Hepatocyte (in vitro differentiated cells): Measurements from ENCODE around the gene POT1. TPM values are rescaled to one million over a fixed set of nuclear protein-coding genes. Genes with fewer than 3 reads are reported as not detected.

Experiments used
- DNase-seq: peaks from one replicate; pipeline ENCODE4 v3.0.0-alpha.2; 2016; ENCODE audit warnings: low spot score
- H2AFZ ChIP-seq: fragments of 200-600 bp; sonication (generic); 2 replicates; pipeline ENCODE4 v1.6.0; 2016; ENCODE audit warnings: antibody characterized with exemption, mild to moderate bottlenecking
- H3K27ac ChIP-seq: fragments of 200-600 bp; sonication (generic); 2 replicates; pipeline ENCODE4 v1.5.1; 2016; ENCODE audit warnings: mild to moderate bottlenecking
- H3K27me3 ChIP-seq: fragments of 200-600 bp; sonication (generic); 2 replicates; pipeline ENCODE4 v1.6.1; 2016
- H3K36me3 ChIP-seq: fragments of 200-600 bp; sonication (generic); replicated peaks from 2 replicates; pipeline ENCODE4 v1.5.1; 2016; ENCODE audit warnings: low read depth; ENCODE audit not compliant: insufficient read depth
- H3K4me1 ChIP-seq: fragments of 200-600 bp; sonication (generic); 2 replicates; pipeline ENCODE4 v1.5.1; 2016; ENCODE audit warnings: mild to moderate bottlenecking, moderate library complexity; ENCODE audit not compliant: insufficient read depth
- H3K4me2 ChIP-seq: fragments of 200-600 bp; sonication (generic); 2 replicates; pipeline ENCODE4 v1.6.0; 2016
- H3K4me3 ChIP-seq: fragments of 200-600 bp; sonication (generic); 2 replicates; pipeline ENCODE4 v1.5.1; 2016; ENCODE audit warnings: mild to moderate bottlenecking
- H3K79me2 ChIP-seq: fragments of 200-600 bp; sonication (generic); 2 replicates; pipeline ENCODE4 v1.6.0; 2017; ENCODE audit warnings: mild to moderate bottlenecking
- H3K9me2 ChIP-seq: fragments of 200-600 bp; sonication (generic); replicated peaks from 2 replicates; pipeline ENCODE4 v1.6.0; 2017; ENCODE audit warnings: mild to moderate bottlenecking; ENCODE audit not compliant: insufficient read depth
- H3K9me3 ChIP-seq: fragments of 200-600 bp; sonication (generic); 2 replicates; pipeline ENCODE4 v1.5.1; 2016; ENCODE audit warnings: low read depth, mild to moderate bottlenecking
- H4K20me1 ChIP-seq: fragments of 200-600 bp; sonication (generic); 2 replicates; pipeline ENCODE4 v1.6.0; 2016; ENCODE audit warnings: mild to moderate bottlenecking; ENCODE audit not compliant: insufficient read depth, poor library complexity, severe bottlenecking
- EZH2 ChIP-seq: fragments of 200-600 bp; sonication (generic); IDR thresholded peaks from 2 replicates; pipeline ENCODE4 v1.6.1; 2016; ENCODE audit warnings: antibody characterized with exemption, mild to moderate bottlenecking, borderline replicate concordance
- EZH2phosphoT487 ChIP-seq: fragments of 200-600 bp; sonication (generic); IDR thresholded peaks from one replicate; pipeline ENCODE4 v1.6.1; 2018; ENCODE audit warnings: antibody characterized with exemption, mild to moderate bottlenecking, low read depth, moderate library complexity; ENCODE audit not compliant: unreplicated experiment, severe bottlenecking
- WGBS: methylation state at CpG from one replicate; pipeline ENCODE4 v1.1.6; 2016; ENCODE audit warnings: low lambda C conversion rate; ENCODE audit errors: missing lambda C conversion rate; 5-methylcytosine and 5-hydroxymethylcytosine counted together
- polyA plus RNA-seq: library from polyadenylated mRNA; unstranded; fragments of >200 nt; fragmentation: Nextera tagmentation; extraction: Ambion mirVana; gene quantifications from 2 replicates; pipeline ENCODE4 v1.2.1, GENCODE V29; 2016
- total RNA-seq: library from RNA; depleted of rRNA; stranded (reverse); fragments of >200 nt; gene quantifications from 2 replicates; pipeline ENCODE4 v1.2.3, GENCODE V29; 2014
- TF ChIP-seq, protein P1 (sequence below): fragments of 200-600 bp; sonication (generic); IDR thresholded peaks from 2 replicates; pipeline ENCODE4 v1.5.1; 2016; ENCODE audit warnings: antibody characterized with exemption, mild to moderate bottlenecking; ENCODE audit not compliant: poor library complexity

Gene POT1
- total and polyA plus RNA-seq, 2 experiments from 2014 or later = 7.8 to 21.2 TPM

DNA sequence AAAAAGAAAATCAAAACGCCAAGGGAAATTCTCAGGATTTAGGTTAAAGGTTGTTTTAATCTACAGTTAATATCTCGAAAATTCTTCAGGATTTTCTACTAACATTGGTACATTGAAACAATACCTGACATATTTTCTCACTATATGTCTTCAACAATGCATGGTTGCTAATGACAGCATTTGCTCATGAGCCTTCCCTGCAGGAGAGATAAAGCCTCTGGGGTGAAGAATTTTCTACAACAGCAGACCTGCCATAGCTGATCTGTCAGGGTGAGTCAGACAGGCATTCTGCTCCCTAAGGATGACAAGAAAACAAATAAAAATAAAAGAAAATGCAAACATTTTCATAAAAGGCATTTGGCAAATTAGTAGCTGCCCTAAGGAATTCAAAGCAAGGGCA is 152.4 kb downstream of the POT1 start:
- Histone ChIP-seq H3K79me2 (no peaks in the 10 kb centered on the region), H3K4me3 (no peak overlapping the region), H3K27me3 (peaks cover 5% of the 10 kb centered on the region), H3K4me1 (no peaks in the 10 kb centered on the region), H4K20me1 (no peaks in the 10 kb centered on the region), H3K36me3 (no peaks in the 10 kb centered on the region), H3K4me2 (no peak overlapping the region), H3K27ac (no peak overlapping the region), H2AFZ (no peak overlapping the region), H3K9me3 (no peaks in the 10 kb centered on the region), H3K9me2 (no peaks in the 10 kb centered on the region)
- TF ChIP-seq, protein P1, sequence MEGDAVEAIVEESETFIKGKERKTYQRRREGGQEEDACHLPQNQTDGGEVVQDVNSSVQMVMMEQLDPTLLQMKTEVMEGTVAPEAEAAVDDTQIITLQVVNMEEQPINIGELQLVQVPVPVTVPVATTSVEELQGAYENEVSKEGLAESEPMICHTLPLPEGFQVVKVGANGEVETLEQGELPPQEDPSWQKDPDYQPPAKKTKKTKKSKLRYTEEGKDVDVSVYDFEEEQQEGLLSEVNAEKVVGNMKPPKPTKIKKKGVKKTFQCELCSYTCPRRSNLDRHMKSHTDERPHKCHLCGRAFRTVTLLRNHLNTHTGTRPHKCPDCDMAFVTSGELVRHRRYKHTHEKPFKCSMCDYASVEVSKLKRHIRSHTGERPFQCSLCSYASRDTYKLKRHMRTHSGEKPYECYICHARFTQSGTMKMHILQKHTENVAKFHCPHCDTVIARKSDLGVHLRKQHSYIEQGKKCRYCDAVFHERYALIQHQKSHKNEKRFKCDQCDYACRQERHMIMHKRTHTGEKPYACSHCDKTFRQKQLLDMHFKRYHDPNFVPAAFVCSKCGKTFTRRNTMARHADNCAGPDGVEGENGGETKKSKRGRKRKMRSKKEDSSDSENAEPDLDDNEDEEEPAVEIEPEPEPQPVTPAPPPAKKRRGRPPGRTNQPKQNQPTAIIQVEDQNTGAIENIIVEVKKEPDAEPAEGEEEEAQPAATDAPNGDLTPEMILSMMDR = no peak
- TF ChIP-seq EZH2phosphoT487 (no peak), EZH2 (no peak)
- no peak for DNase-seq
- 82% methylated on average over 2 of the region's 2 CpGs for WGBS

DNA sequence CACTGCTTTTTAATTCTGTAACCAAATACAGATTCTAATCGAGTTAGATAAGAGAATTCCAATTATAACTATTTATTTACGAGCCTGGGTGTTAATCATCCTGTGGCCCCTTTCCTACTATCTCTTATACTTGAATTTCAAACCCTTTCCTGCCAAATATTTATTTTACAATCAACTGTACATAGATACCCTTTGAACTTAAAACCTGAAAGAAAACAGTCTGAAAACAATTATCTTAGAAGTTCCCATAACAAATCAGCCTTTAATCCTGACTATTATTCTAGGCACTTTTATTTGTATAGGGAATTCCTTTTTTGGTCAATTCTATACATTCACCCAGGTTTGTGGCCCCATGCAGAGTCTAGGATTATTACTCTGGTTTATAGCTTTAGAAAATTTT is 153.5 kb downstream of the POT1 start:
- no peak overlapping the region for H3K4me3 ChIP-seq
- H3K79me2 ChIP-seq = no peaks in the 10 kb centered on the region
- TF ChIP-seq, protein P1 = no peak
- TF ChIP-seq EZH2 (no peak), EZH2phosphoT487 (no peak)
- H3K27ac ChIP-seq = no peak overlapping the region
- no peaks in the 10 kb centered on the region for H3K9me3 ChIP-seq
- H2AFZ ChIP-seq = no peak overlapping the region
- H4K20me1 ChIP-seq = no peaks in the 10 kb centered on the region
- H3K4me1 ChIP-seq = no peaks in the 10 kb centered on the region
- WGBS = 42% methylated on average over 2 of the region's 2 CpGs
- H3K9me2 ChIP-seq = no peaks in the 10 kb centered on the region
- no peak overlapping the region for H3K4me2 ChIP-seq
- no peak for DNase-seq
- H3K27me3 ChIP-seq = peaks cover 5% of the 10 kb centered on the region
- H3K36me3 ChIP-seq = no peaks in the 10 kb centered on the region

DNA sequence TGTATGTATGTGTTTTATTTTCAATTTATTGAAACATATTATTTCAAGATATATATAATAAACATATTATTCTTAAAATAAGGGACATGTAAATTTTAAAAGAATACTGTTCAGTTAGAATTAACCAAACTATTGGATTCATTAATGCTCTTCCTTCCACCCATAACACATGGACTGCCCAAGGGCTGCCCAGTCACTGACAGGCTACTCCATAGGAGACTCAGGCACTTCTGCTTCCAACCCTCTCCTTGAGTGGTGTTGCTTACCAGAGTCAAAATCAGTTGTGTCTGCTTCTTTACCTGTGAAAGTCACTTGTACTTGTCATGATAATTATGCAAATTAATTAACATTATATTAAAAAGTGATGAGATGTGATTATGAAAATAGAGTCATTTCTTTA is 154.2 kb downstream of the POT1 start:
- no peak overlapping the region for H2AFZ ChIP-seq
- TF ChIP-seq, protein P1 = no peak
- no peak for TF ChIP-seq EZH2
- no peak for TF ChIP-seq EZH2phosphoT487
- H3K4me1 ChIP-seq = no peaks in the 10 kb centered on the region
- peaks cover 5% of the 10 kb centered on the region for H3K27me3 ChIP-seq
- H3K27ac ChIP-seq = no peak overlapping the region
- no peak for DNase-seq
- no peaks in the 10 kb centered on the region for H4K20me1 ChIP-seq
- H3K36me3 ChIP-seq = no peaks in the 10 kb centered on the region
- H3K79me2 ChIP-seq = no peaks in the 10 kb centered on the region
- H3K9me2 ChIP-seq = no peaks in the 10 kb centered on the region
- no peak overlapping the region for H3K4me2 ChIP-seq
- H3K4me3 ChIP-seq = no peak overlapping the region
- H3K9me3 ChIP-seq = no peaks in the 10 kb centered on the region

DNA sequence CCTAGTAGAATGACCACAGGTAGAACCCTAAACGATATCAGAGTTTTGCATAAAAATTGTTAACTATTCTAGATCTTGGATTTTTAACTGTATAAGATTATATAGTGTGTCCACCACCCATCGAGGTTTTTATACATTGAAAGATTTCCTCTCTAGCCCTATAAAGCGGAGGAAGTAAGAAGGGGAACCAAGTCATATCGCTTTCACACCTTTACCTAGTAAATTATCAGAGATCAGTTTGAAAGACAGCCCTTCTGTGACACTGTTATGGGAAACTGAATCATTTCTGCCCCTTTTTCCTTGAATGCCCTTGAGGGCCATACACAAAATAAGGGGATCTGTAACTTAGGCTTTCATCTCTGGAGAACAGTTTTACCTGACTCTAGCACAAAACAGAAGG is 155.7 kb downstream of the POT1 start:
- Histone ChIP-seq H3K79me2 (no peaks in the 10 kb centered on the region), H3K27ac (no peak overlapping the region), H3K27me3 (peaks cover 5% of the 10 kb centered on the region), H4K20me1 (no peaks in the 10 kb centered on the region), H2AFZ (no peak overlapping the region), H3K9me3 (no peaks in the 10 kb centered on the region), H3K4me3 (no peak overlapping the region), H3K9me2 (no peaks in the 10 kb centered on the region), H3K4me2 (no peak overlapping the region), H3K4me1 (no peaks in the 10 kb centered on the region), H3K36me3 (no peaks in the 10 kb centered on the region)
- no peak for DNase-seq
- WGBS = 95% methylated on average over 4 of the region's 4 CpGs
- TF ChIP-seq EZH2 (no peak), EZH2phosphoT487 (no peak)
- TF ChIP-seq, protein P1 = no peak
